CD4-positive, alpha-beta T cell treated with Interleukin-4 for 4 hours (primary cell): ENCODE measurements around the gene SLC5A8.
"Not testable (repeated sequence)": the region's sequence is repeated elsewhere in the genome, so short reads cannot be mapped to it uniquely, and the experiment has no call there.

ENCODE experiments used
- DNase-seq: peaks from one replicate; pipeline ENCODE4 v3.0.0-alpha.2; 2020

The SLC5A8 gene

DNA sequence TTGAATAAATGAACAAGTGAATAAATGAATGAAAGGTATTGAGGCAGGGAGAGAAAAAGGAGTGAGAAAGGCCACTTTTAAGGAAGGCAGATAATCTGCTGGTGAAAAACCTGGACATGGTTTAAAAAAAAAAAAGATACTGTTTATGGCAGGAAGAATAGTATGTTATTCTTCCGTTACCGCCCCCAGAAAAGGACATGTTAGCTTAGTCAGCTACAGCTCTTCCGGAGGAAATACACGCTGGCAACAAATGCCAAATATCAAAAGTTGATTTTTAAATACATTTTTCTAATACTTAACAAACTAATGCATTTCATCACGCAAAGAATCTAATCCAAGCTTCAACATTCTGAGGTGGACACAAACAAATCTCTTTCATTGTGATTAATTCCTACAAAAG lies 43.2 kb downstream of the SLC5A8 start:
- DNase-seq: no peak

DNA sequence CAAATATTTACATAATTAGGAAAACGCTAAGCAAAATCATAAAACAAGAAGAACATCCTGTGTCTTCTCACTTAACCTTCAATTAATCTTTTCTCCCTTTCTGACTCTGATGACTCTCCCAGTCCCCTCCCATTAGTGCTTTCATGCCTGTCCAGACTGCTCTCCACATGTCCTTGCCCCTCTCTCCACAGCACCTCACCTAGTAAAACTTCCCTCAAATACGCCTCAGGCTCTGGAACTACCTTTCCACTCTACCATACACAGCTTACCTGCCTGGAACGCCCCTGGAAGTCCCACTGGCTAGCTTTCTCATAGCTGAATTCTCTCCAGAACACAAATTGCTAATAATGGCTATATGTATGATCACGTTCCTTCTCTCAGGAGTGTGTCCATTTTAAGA lies 44.7 kb downstream of the SLC5A8 start:
- DNase-seq: no peak

DNA sequence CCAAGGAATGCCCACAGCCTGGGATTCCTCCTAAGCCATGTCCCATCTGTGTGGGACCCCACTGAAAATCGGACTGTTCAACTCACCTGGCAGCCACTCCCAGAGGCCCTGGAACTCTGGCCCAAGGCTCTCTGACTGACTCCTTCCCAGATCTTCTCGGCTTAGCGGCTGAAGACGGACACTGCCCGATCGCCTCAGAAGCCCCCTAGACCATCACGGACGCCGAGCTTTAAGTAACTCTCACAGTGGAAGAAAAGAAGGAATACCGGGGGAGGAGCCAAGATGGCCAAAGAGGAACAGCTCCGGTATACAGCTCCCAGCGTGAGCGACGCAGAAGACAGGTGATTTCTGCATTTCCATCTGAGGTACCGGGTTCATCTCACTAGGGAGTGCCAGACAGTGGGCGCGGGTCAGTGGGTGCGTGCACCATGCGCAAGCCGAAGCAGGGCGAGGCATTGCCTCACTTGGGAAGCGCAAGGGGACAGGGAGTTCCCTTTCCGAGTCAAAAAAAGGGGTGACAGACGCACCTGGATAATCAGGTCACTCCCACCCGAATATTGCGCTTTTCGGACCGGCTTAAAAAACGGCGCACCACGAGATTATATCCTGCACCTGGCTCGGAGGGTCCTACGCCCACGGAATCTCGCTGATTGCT lies 64.1 kb downstream of the SLC5A8 start:
- DNase-seq: not testable (repeated sequence)

DNA sequence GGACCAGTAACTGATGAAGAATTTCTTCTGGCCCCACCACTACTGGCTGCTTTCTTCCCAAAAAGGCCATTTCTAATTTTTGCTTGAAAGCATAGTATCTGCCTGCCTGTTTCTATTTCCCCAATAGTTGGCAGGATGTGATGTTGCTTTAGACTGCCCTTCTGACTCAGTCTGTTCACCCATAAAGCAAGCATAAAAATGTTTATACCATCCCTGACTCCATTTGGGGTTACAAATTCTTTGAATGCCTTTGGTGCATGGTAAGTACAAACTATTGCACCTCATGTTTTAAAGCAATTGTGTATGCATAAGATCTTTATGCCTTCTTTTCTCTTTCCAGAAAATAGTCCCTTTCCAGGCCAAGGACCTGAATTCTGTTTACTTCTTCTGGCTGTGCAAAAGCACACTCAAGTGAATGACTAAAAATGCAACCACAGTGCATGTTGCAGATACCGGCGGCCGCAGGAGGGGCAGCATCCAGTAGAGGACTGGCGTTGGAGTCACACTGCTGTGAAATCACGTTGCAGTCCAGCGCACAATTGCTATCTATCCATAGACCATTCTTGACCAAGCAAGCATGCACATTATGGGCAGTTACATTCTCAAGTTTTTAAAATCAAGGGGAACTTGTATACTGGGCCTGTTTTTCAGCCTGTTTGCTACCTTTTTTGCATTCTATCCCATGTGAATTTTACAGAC lies 82.4 kb downstream of the SLC5A8 start:
- DNase-seq: no peak

DNA sequence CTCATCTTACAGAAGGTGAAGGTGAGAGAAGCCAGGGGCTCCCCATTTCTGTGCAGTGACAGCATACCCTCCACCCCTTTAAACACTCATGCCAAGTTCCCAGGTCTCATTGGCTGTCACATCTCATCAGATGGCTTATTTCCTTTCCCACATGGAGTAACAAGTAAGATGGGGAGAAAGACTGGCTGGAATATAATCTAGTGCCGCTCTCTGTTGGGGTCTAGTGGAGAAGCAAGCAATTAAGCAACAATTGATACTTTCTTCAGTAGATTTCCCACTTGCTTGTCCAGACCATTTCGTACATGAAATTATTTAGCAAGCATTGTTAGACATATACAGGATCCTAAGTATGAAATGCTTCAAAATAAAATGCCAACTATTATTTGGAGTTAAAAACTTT lies 92.2 kb downstream of the SLC5A8 start:
- DNase-seq: no peak

DNA sequence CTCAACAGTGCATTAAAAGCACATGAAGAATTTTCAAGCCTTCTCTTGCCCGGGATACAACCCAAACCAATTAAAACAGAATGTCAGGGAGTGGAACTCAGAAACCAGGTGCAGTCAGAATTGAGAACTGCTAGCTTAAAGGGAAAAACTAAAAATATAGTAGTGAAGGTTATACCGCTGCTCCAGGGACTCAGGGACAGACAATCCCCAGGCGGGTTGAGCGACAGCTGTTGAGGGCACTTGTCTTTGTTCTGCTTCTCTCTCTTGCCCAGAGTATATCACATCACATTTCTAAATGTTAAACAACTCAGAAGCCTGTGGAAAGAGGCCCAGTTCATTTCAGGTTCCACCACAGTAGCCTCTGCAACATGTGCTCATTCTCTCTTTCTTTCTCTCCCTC lies 93.1 kb downstream of the SLC5A8 start:
- no peak for DNase-seq

DNA sequence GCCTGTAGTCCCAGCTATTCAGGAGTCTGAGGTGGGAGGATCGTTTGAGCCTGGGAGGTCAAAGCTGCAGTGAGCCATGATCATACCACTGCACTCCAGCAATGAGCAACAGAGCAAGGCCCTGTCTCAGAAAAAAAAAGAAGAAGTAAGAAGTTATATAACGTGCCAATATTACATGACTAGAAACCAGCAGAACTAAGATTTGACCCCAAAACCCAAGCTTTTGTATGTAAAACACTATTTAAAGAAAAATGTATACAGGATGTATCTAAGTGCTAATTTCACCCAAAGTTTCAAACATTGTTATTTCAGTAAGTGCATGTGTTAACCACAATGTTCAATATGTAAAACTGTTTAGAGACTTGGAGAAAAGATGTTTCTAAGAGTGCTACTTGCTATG lies 94.7 kb downstream of the SLC5A8 start:
- DNase-seq: no peak

DNA sequence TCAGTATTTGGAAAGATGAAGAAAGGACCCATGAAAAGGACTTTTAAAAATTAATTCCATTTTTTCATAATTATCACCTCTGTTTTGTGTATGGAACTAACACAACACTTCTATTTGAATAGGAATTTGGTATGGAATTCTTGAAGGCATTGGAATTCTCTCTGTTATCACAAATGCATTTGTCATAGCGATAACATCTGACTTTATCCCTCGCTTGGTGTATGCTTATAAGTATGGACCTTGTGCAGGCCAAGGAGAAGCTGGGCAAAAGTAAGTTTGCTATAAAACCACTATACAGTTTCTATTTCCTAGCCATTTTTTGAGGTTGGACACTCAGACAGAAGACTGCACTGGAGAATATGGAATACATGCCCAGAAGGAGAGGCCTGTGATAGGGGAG lies 98.6 kb downstream of the SLC5A8 start:
- no peak for DNase-seq

DNA sequence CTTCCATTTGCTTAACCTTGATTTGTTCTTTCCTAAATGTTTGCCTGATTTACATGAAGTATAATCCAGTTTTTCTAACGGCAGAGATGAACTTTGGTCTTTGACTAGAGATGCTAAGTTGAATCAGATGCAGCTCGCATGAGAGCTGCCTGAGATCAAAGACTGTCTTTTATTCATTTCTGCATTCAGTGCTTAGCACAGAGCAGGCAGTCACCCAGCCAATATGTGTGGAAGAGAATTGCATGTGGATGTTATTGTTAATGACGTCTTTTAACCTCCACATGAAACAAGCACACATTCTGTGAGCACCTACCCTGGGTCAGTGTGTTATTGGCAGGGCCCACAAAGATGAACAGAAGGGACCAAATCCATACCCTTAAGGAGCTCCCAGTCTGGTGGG lies 99.2 kb downstream of the SLC5A8 start:
- DNase-seq: no peak

DNA sequence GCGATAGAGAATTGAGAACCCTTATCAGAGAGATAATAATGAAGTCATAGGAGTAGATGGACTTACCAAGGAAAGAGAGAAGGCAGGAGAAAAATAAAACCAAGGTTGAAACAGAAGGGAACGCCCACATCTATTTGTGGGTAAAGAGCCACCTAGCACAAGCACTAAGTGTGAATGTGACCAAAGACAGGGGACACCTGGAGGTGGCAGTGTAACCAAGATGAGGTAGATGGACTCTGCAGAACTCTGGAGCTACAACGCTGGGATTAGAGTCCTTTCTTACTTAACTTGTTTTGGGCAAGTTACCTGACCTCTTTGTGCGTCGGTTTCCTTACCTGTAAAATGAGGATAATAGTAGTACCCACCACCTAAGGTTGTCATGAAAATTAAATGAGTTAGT lies 101.9 kb downstream of the SLC5A8 start:
- no peak for DNase-seq

DNA sequence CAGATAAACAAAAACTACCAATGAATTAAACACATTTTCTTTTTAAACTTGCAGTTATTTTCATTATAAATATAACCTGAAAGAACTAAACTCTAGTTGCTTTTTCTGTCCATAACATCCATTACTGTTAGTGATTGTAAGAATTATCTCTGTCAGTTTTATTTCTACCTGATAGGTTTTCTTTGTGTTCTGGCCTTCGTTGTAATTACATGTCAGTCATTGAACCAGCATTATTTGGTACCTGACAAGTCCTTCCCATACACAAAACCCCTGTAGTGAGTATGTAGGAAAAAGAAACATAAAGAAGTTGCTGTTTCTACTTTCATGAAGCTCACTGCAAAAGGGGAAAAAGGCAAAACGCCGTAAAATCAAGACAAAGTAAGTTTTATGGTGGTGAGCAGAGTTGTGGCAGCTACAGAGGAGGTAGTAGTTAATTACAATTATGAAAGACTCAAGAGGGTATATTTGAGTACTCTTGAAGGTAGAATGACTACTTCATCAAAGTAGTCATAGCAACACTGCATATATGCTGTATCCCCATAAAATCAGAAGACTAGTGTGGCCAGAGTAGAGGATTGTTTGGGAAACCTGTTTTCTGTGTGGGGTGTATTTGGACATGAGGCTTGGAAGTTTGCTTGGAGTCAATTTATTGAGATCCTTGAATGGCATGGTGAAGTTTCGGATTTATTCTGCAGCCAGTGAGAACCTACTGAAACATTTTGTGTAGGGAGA lies 102.8 kb downstream of the SLC5A8 start:
- DNase-seq: no peak
